Nephron (organoid): ENCODE data around the gene TRAF7.

ENCODE experiments used
- H3K27ac Mint-ChIP-seq, 3 experiments: 2 replicates each; pipeline ENCODE4 v1.8.0; 2020; ENCODE audit warnings: mixed read lengths in 3 of 3, mild to moderate bottlenecking in 2 of 3, moderate library complexity in 1 of 3
- H3K27me3 Mint-ChIP-seq: 2 replicates; pipeline ENCODE4 v1.8.0; 2021; ENCODE audit warnings: low read depth, mild to moderate bottlenecking, moderate library complexity, mixed read lengths
- H3K36me3 Mint-ChIP-seq: 2 replicates; pipeline ENCODE4 v1.8.0; 2020; ENCODE audit warnings: low read depth, mixed read lengths
- H3K4me1 Mint-ChIP-seq: 2 replicates; pipeline ENCODE4 v1.8.0; 2020; ENCODE audit warnings: mixed read lengths
- H3K4me3 Mint-ChIP-seq, 3 experiments: 2 replicates each; pipeline ENCODE4 v1.8.0; 2020; ENCODE audit warnings: mild to moderate bottlenecking in 3 of 3, mixed read lengths in 3 of 3, moderate library complexity in 2 of 3
- H3K9me3 Mint-ChIP-seq: 2 replicates; pipeline ENCODE4 v1.8.0; 2020; ENCODE audit warnings: mixed read lengths
- TF ChIP-seq, protein P1 (sequence below), 3 experiments: fragments of 200-600 bp; sonication (generic); IDR thresholded peaks; one replicate each; pipeline ENCODE4 v1.5.0; 2021; ENCODE audit warnings: antibody characterized with exemption in 3 of 3; ENCODE audit not compliant: unreplicated experiment in 3 of 3

The TRAF7 gene

GRCh38 chr16:2152695-2153506 is 2.7 kb upstream of the TRAF7 start:
- H3K9me3 Mint-ChIP-seq: no peaks in the 10 kb centered on the region
- H3K27ac Mint-ChIP-seq: peak overlapping the region; percentile 29 to 88 (median 52)
- peaks cover 5% of the 10 kb centered on the region for H3K36me3 Mint-ChIP-seq
- peaks cover 47% of the 10 kb centered on the region for H3K4me1 Mint-ChIP-seq
- peak overlapping the region; percentile 85 to 88 (median 85) for H3K4me3 Mint-ChIP-seq
- H3K27me3 Mint-ChIP-seq: no peaks in the 10 kb centered on the region
- TF ChIP-seq, protein P1, sequence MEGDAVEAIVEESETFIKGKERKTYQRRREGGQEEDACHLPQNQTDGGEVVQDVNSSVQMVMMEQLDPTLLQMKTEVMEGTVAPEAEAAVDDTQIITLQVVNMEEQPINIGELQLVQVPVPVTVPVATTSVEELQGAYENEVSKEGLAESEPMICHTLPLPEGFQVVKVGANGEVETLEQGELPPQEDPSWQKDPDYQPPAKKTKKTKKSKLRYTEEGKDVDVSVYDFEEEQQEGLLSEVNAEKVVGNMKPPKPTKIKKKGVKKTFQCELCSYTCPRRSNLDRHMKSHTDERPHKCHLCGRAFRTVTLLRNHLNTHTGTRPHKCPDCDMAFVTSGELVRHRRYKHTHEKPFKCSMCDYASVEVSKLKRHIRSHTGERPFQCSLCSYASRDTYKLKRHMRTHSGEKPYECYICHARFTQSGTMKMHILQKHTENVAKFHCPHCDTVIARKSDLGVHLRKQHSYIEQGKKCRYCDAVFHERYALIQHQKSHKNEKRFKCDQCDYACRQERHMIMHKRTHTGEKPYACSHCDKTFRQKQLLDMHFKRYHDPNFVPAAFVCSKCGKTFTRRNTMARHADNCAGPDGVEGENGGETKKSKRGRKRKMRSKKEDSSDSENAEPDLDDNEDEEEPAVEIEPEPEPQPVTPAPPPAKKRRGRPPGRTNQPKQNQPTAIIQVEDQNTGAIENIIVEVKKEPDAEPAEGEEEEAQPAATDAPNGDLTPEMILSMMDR (IDR thresholded peaks at IDR 0.05; ENCODE audit: unreplicated experiment in 3 of 3): no peak

GRCh38 chr16:2154533-2155090 is 970 bp upstream of the TRAF7 start:
- Mint-ChIP-seq H3K4me1 (peaks cover 53% of the 10 kb centered on the region), H3K27ac (peak overlapping the region; percentile 10 to 52 (median 37)), H3K4me3 (peak overlapping the region; percentile 85 to 88 (median 85)), H3K9me3 (no peaks in the 10 kb centered on the region), H3K36me3 (peaks cover 5% of the 10 kb centered on the region), H3K27me3 (no peaks in the 10 kb centered on the region)
- TF ChIP-seq, protein P1 (IDR thresholded peaks at IDR 0.05; ENCODE audit: unreplicated experiment in 3 of 3): no peak

DNA sequence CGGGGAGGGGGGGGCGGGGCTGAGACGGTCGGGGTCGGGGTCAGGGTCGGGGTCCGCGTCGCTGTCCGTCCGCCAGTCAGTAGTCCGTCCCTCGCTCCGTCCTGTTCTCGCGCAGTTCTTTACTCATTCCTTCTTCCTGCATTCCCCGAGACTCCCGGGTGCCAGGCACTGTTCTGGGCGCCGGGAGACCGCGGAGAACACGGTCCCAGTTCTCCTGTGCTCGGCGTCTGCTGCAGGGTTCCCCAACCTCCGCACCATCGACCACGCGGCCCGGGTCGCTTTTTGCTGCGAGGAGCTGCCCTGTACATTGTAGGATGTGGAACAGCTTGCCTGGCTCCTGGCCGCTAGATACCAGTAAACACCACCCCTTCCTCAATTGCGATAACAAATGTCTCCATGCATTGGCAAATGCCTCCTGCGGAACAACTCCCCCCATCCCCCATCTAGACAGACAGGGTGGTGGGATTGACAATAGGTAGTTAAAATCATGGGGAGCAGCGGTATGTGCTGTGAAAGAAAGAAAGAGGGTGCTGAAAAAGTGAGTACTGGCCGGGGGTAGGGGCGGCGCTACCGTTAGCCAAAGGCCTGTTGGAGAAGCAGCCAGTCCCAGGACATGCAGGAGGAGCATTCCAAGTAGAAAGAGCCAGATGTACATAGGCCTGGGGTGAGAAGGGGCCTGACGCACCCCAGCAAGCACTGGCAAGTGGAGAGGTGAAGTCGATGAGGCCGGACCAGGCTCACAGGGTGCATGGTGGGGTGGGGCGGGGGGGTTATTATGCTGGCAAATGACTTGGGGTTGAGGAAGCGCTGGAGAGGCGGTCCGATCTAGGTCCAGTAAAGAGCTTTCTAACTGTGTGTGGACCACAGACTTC is 631 bp downstream of the TRAF7 start:
- peaks cover 3% of the 10 kb centered on the region for H3K36me3 Mint-ChIP-seq
- peak overlapping the region; percentile 68 to 91 (median 77) for H3K27ac Mint-ChIP-seq
- H3K4me1 Mint-ChIP-seq: peaks cover 40% of the 10 kb centered on the region
- H3K9me3 Mint-ChIP-seq: no peaks in the 10 kb centered on the region
- peak overlapping the region; percentile 93 to 99 (median 99) for H3K4me3 Mint-ChIP-seq
- TF ChIP-seq, protein P1 (IDR thresholded peaks at IDR 0.05; ENCODE audit: unreplicated experiment in 3 of 3): no peak
- H3K27me3 Mint-ChIP-seq: no peaks in the 10 kb centered on the region

GRCh38 chr16:2156849-2157224 is 1.3 kb downstream of the TRAF7 start:
- Mint-ChIP-seq H3K9me3 (no peaks in the 10 kb centered on the region), H3K27me3 (no peaks in the 10 kb centered on the region), H3K4me3 (peak overlapping the region; percentile 93 to 99 (median 99)), H3K36me3 (no peaks in the 10 kb centered on the region), H3K4me1 (peaks cover 37% of the 10 kb centered on the region), H3K27ac (peak overlapping the region; percentile 68 to 91 (median 77))
- TF ChIP-seq, protein P1 (IDR thresholded peaks at IDR 0.05; ENCODE audit: unreplicated experiment in 3 of 3): no peak

DNA sequence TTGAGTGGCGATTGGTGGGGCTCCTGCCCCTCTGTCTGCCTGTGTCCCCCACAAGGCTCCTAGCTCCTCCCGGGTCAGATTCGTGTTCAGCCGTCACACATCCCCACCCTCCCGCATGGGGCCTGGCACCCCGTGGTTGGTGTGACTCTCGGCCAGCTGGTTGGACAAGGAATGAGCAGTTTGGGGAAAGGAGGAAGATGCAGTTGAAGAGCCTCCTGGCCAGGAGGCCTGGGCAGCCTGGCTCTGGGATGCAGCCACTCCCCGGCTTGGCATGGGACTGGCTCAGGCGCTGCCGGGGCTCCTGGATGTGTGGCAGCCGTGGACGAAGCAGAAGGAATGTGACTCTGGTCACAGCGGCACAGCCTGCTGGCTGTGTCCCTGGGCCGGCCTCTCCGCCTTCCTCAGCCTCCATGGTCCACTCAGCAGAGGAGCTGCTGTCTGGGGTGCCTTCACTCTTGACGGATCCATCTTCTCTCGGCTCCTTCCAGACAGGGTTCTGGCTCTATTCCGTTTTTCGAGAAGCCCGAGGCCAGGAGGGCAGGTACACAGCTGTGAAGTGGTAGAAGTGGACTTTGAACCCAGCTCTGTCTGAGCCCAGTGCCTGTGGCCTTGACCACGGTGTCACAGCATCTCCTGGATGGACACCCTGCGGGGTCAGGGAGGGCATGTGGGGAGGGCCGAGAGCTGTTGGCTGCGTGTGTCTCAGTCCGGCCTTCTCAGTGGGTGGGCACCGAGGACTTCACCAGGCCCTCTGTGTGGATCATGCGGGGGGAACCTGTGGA is 2.1 kb downstream of the TRAF7 start:
- H3K4me1 Mint-ChIP-seq: peaks cover 37% of the 10 kb centered on the region
- no peaks in the 10 kb centered on the region for H3K36me3 Mint-ChIP-seq
- no peaks in the 10 kb centered on the region for H3K27me3 Mint-ChIP-seq
- peak overlapping the region in 2 of 3 experiments; percentile 77 to 91 for H3K27ac Mint-ChIP-seq
- H3K4me3 Mint-ChIP-seq: peak overlapping the region; percentile 93 to 99 (median 99)
- no peaks in the 10 kb centered on the region for H3K9me3 Mint-ChIP-seq
- TF ChIP-seq, protein P1 (IDR thresholded peaks at IDR 0.05; ENCODE audit: unreplicated experiment in 3 of 3): no peak
